Smooth muscle cell (in vitro differentiated cells): ENCODE data around the gene KRTAP5-2. TPM values are rescaled to one million over a fixed set of nuclear protein-coding genes. Genes with fewer than 3 reads are reported as not detected.
"Not testable (repeated sequence)": the region's sequence is repeated elsewhere in the genome, so short reads cannot be mapped to it uniquely, and the experiment has no call there.

Experiments
- DNase-seq: peaks from one replicate; lab custom pipeline; 2025; ENCODE audit not compliant: unreplicated experiment; lab: John Stamatoyannopoulos, UW
- H2AFZ ChIP-seq: fragments of 200-600 bp; sonication (generic); 2 replicates; pipeline ENCODE4 v1.6.0; 2016; ENCODE audit warnings: antibody characterized with exemption, low read depth, mild to moderate bottlenecking
- H3F3A ChIP-seq: fragments of 200-600 bp; sonication (generic); 2 replicates; pipeline ENCODE4 v1.6.0; 2017; ENCODE audit warnings: antibody characterized with exemption, low read depth
- H3K27ac ChIP-seq: fragments of 200-600 bp; sonication (generic); 2 replicates; pipeline ENCODE4 v1.5.1; 2016; ENCODE audit warnings: low read depth, mild to moderate bottlenecking
- H3K27me3 ChIP-seq: fragments of 200-600 bp; sonication (generic); 2 replicates; pipeline ENCODE4 v1.6.1; 2016; ENCODE audit warnings: low read depth, mild to moderate bottlenecking
- H3K36me3 ChIP-seq: fragments of 200-600 bp; sonication (generic); 2 replicates; pipeline ENCODE4 v1.5.1; 2016; ENCODE audit warnings: low read depth
- H3K4me1 ChIP-seq: fragments of 200-600 bp; sonication (generic); 2 replicates; pipeline ENCODE4 v1.5.1; 2016; ENCODE audit warnings: low read depth
- H3K4me2 ChIP-seq: fragments of 200-600 bp; sonication (generic); 2 replicates; pipeline ENCODE4 v1.6.0; 2016; ENCODE audit warnings: mild to moderate bottlenecking
- H3K4me3 ChIP-seq: fragments of 200-600 bp; sonication (generic); 2 replicates; pipeline ENCODE4 v1.5.1; 2016; ENCODE audit warnings: mild to moderate bottlenecking
- H3K79me2 ChIP-seq: fragments of 200-600 bp; sonication (generic); 2 replicates; pipeline ENCODE4 v1.6.0; 2016; ENCODE audit warnings: low read depth, mild to moderate bottlenecking
- H3K9ac ChIP-seq: fragments of 200-600 bp; sonication (generic); 2 replicates; pipeline ENCODE4 v1.6.0; 2016; ENCODE audit warnings: low read depth
- H3K9me3 ChIP-seq: fragments of 200-600 bp; sonication (generic); replicated peaks from 2 replicates; pipeline ENCODE4 v1.5.1; 2016; ENCODE audit warnings: low read depth
- H4K20me1 ChIP-seq: fragments of 200-600 bp; sonication (generic); 2 replicates; pipeline ENCODE4 v1.6.0; 2016; ENCODE audit warnings: low read depth
- WGBS: methylation state at CpG from one replicate; pipeline ENCODE4 v1.1.7; 2016; ENCODE audit warnings: low lambda C conversion rate; 5-methylcytosine and 5-hydroxymethylcytosine counted together
- polyA plus RNA-seq: library from polyadenylated mRNA; unstranded; fragments of >200 nt; fragmentation: Nextera tagmentation; extraction: Ambion mirVana; gene quantifications from 2 replicates; pipeline ENCODE4 v1.2.1, GENCODE V29; 2016
- total RNA-seq: library from RNA; depleted of rRNA; stranded (reverse); fragments of >200 nt; gene quantifications from 2 replicates; pipeline ENCODE4 v1.2.3, GENCODE V29; 2014
- TF ChIP-seq, protein P1 (sequence below): fragments of 200-600 bp; sonication (generic); IDR thresholded peaks from 2 replicates; pipeline ENCODE4 v1.5.1; 2017; ENCODE audit warnings: borderline replicate concordance, mild to moderate bottlenecking, antibody characterized with exemption; ENCODE audit not compliant: insufficient read depth, poor library complexity, severe bottlenecking

KRTAP5-2 gene
- total and polyA plus RNA-seq, 2 experiments from 2014 or later: 0.14 TPM; not detected in 1

DNA sequence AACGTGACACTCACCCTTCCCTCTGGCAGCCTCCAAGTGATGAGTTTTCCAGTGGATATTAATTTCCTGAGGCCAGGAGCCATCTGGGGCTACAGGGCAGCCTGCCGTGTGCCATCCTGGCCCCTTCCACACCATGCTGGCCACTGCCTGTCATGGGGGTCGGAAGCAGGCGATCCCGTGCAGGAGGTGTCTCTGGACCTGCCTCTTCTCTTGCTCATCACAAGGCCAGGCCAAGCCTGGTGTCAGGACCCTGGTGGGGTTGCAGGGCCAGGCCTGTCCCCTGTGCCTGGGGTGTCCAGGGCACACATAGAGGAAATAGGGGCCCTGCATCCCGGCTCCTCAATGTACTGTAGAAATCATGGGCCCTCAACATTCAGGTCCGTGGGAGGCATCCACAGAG lies 6.6 kb upstream of the KRTAP5-2 start:
- H3F3A ChIP-seq: no peaks in the 10 kb centered on the region
- peaks cover 18% of the 10 kb centered on the region for H3K27me3 ChIP-seq
- H2AFZ ChIP-seq: no peak overlapping the region
- no peak overlapping the region for H3K9ac ChIP-seq
- no peak overlapping the region for H3K27ac ChIP-seq
- H3K9me3 ChIP-seq: no peaks in the 10 kb centered on the region
- TF ChIP-seq, protein P1, sequence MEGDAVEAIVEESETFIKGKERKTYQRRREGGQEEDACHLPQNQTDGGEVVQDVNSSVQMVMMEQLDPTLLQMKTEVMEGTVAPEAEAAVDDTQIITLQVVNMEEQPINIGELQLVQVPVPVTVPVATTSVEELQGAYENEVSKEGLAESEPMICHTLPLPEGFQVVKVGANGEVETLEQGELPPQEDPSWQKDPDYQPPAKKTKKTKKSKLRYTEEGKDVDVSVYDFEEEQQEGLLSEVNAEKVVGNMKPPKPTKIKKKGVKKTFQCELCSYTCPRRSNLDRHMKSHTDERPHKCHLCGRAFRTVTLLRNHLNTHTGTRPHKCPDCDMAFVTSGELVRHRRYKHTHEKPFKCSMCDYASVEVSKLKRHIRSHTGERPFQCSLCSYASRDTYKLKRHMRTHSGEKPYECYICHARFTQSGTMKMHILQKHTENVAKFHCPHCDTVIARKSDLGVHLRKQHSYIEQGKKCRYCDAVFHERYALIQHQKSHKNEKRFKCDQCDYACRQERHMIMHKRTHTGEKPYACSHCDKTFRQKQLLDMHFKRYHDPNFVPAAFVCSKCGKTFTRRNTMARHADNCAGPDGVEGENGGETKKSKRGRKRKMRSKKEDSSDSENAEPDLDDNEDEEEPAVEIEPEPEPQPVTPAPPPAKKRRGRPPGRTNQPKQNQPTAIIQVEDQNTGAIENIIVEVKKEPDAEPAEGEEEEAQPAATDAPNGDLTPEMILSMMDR: no peak
- WGBS: 95% methylated on average over 7 of the region's 7 CpGs
- H3K79me2 ChIP-seq: no peaks in the 10 kb centered on the region
- DNase-seq: no peak
- no peaks in the 10 kb centered on the region for H4K20me1 ChIP-seq
- H3K4me1 ChIP-seq: no peaks in the 10 kb centered on the region
- H3K4me3 ChIP-seq: no peak overlapping the region
- H3K36me3 ChIP-seq: no peaks in the 10 kb centered on the region
- no peak overlapping the region for H3K4me2 ChIP-seq

DNA sequence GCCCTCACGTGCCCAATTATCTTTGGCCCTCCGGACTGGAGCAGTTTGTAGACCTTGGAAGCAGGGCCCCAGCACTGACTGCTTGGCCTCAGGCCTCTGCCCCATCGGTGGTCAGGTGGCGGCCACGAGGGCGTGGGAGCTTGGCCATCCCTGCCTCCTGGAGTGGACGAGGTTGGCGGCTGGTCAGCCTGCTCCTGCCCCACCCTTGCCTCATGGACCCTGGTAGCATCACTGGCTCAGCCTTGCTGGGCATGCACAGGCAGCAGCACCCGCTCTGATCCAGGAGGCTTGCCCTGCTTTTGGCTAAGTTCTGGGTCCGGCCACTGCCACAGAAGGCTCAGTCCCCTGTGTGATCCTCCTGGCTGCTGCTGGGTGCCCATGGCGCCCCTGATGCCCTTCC lies 6.1 kb upstream of the KRTAP5-2 start:
- no peaks in the 10 kb centered on the region for H3K9me3 ChIP-seq
- no peaks in the 10 kb centered on the region for H3K36me3 ChIP-seq
- H3K4me2 ChIP-seq: no peak overlapping the region
- no peaks in the 10 kb centered on the region for H4K20me1 ChIP-seq
- no peaks in the 10 kb centered on the region for H3K4me1 ChIP-seq
- H3K9ac ChIP-seq: no peak overlapping the region
- H3K79me2 ChIP-seq: no peaks in the 10 kb centered on the region
- no peak for DNase-seq
- no peak overlapping the region for H2AFZ ChIP-seq
- no peaks in the 10 kb centered on the region for H3F3A ChIP-seq
- H3K27me3 ChIP-seq: peaks cover 23% of the 10 kb centered on the region
- H3K4me3 ChIP-seq: no peak overlapping the region
- no peak overlapping the region for H3K27ac ChIP-seq
- TF ChIP-seq, protein P1: no peak
- 89% methylated on average over 11 of the region's 11 CpGs for WGBS

DNA sequence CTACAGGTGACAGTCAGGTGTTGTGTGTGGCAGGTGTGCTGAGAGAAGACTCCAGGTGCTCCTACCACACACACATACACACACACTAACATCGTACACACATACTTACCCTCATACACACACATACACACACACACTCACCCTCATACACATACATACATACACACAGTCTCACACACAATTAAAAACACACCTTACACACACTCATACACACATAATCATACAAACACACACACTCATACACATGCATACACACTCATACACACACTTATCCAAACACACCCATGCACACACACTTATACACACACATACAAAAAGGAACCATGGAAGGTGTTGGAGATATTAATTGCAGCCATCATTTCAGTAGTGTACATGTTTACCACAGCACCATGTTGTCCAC lies 5.5 kb upstream of the KRTAP5-2 start:
- H3K4me1 ChIP-seq: no peaks in the 10 kb centered on the region
- no peaks in the 10 kb centered on the region for H4K20me1 ChIP-seq
- 88% methylated on average over 1 of the region's 1 CpG for WGBS
- H3K9me3 ChIP-seq: no peaks in the 10 kb centered on the region
- no peak overlapping the region for H3K4me3 ChIP-seq
- TF ChIP-seq, protein P1: no peak
- H3K36me3 ChIP-seq: no peaks in the 10 kb centered on the region
- no peak for DNase-seq
- H2AFZ ChIP-seq: no peak overlapping the region
- H3K27ac ChIP-seq: no peak overlapping the region
- no peak overlapping the region for H3K4me2 ChIP-seq
- no peaks in the 10 kb centered on the region for H3K79me2 ChIP-seq
- peaks cover 23% of the 10 kb centered on the region for H3K27me3 ChIP-seq
- no peaks in the 10 kb centered on the region for H3F3A ChIP-seq
- H3K9ac ChIP-seq: no peak overlapping the region

DNA sequence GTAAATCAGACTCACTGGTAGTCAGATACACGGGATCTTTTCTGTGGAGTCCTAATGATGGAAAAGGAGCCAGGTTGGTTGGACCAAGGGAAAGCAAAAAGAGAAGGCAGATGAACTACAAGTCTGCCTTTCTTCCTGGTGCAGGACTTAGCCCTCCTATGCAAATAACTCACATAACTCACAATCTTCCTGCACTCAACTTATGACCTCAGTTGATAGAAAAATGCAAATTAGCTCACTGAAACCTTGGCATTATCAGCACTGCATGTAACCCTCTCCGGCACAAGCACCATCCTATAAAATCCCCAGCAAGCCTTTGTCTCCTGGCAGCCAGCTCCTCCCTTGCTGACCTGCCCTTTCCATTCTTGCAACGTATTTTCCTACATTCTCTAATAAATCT lies 3.6 kb upstream of the KRTAP5-2 start:
- H3K9ac ChIP-seq, H3K4me3 ChIP-seq, H4K20me1 ChIP-seq, H3K36me3 ChIP-seq, H3K4me2 ChIP-seq, H2AFZ ChIP-seq, H3K27ac ChIP-seq, DNase-seq, H3K4me1 ChIP-seq, H3K79me2 ChIP-seq, H3K9me3 ChIP-seq, H3F3A ChIP-seq: not testable (repeated sequence)
- 95% methylated on average over 3 of the region's 3 CpGs for WGBS
- H3K27me3 ChIP-seq: peaks cover 19% of the 10 kb centered on the region
